Stomach smooth muscle (tissue), 2 donors: Measurements from ENCODE around the gene ST6GAL1.

Experiments used
- H3K27ac ChIP-seq: one replicate; pipeline ENCODE4 v1.7.0; 2013; ENCODE audit warnings: mild to moderate bottlenecking, low read length, inconsistent platforms
- H3K27me3 ChIP-seq, 2 donors: one replicate each; pipeline ENCODE4 v1.7.0; 2013; ENCODE audit warnings: low read length in 2 of 2; ENCODE audit not compliant: insufficient read depth in 2 of 2, control insufficient read depth in 1 of 2
- H3K36me3 ChIP-seq, 2 donors: one replicate each; pipeline ENCODE4 v1.7.0; 2013; ENCODE audit warnings: low read length in 2 of 2; ENCODE audit not compliant: control insufficient read depth in 2 of 2, insufficient read depth in 2 of 2
- H3K4me1 ChIP-seq: one replicate; pipeline ENCODE4 v1.7.0; 2013; ENCODE audit warnings: low read length; ENCODE audit not compliant: control insufficient read depth, insufficient read depth
- H3K4me3 ChIP-seq, 2 donors: one replicate each; pipeline ENCODE4 v1.7.0; 2013; ENCODE audit warnings: low read length in 2 of 2
- H3K9ac ChIP-seq, 2 donors: one replicate each; pipeline ENCODE4 v1.7.0; 2013; ENCODE audit warnings: low read length in 2 of 2, mild to moderate bottlenecking in 1 of 2
- H3K9me3 ChIP-seq, 2 donors: one replicate each; pipeline ENCODE4 v1.7.0; 2013; ENCODE audit warnings: low read length in 2 of 2; ENCODE audit not compliant: control insufficient read depth in 2 of 2
- donor health status: healthy.
- donor health status: Pancreatic carcinoma.

ST6GAL1 gene

GRCh38 chr3:187120326-187120725 lies 190.0 kb downstream of the ST6GAL1 start:
- Histone ChIP-seq H3K4me3 (no peak overlapping the region), H3K9me3 (no peaks in the 10 kb centered on the region), H3K9ac (no peak overlapping the region), H3K36me3 (no peaks in the 10 kb centered on the region), H3K27ac (no peak overlapping the region), H3K4me1 (no peaks in the 10 kb centered on the region), H3K27me3 (no peaks in the 10 kb centered on the region)

- H3K27me3 ChIP-seq: no peaks in the 10 kb centered on the region
- no peak overlapping the region for H3K9ac ChIP-seq
- H3K4me1 ChIP-seq: no peaks in the 10 kb centered on the region
- no peak overlapping the region for H3K27ac ChIP-seq
- H3K4me3 ChIP-seq: no peak overlapping the region
- no peaks in the 10 kb centered on the region for H3K9me3 ChIP-seq
- no peaks in the 10 kb centered on the region for H3K36me3 ChIP-seq
Measured at GRCh38 chr3:187122261-187122660, 191.9 kb downstream of the ST6GAL1 start.

DNA sequence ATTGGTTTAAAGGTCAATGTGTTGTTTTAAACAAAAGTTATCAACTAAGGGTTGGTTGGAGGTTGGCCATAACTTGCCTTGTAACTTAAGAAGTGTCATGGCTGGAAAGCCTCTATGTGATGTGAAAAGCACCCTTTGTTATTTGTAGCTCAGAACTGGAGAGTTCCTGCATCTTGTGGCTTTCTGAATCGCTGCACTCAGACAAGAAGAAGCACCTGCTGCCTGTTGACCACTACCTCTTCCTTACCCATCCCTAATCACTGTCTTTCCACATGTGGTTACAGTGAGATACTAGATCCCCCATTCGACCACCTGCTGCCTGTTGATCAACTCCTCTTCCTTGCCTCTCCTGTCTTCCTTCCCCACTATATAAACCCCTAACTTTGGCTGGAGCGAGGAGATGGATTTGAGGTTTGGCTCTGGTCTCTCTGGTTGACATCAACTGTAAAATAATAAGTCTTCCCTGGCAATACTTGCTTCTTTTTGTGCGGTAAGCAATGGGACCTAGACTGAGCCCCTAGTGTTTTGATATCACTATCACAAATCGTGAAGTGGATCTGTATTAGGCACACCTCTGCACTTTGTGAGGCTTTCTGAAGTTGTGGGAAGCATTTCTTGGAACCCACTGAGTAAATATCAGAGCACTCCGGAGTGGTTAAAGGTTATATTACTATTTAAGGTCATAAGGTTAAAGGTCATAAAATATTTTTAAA lies 195.1 kb downstream of the ST6GAL1 start:
- Histone ChIP-seq H3K4me1 (no peaks in the 10 kb centered on the region), H3K9me3 (no peaks in the 10 kb centered on the region)

More for the DNA sequence above, 195.1 kb downstream of the ST6GAL1 start:
- H3K27me3 ChIP-seq: no peaks in the 10 kb centered on the region
- H3K4me3 ChIP-seq: no peak overlapping the region
- H3K27ac ChIP-seq: no peak overlapping the region
- H3K36me3 ChIP-seq: no peaks in the 10 kb centered on the region
- H3K9ac ChIP-seq: no peak overlapping the region
